ENCODE measurements around the gene SLC14A1.

GRCh38 chr18:45751766-45752165, 27.8 kb downstream of the SLC14A1 start:
- TF ChIP-seq SIN3A (conservative IDR thresholded peaks at IDR 0.05 in 1 of 2, IDR thresholded peaks at IDR 0.05 in 1 of 2; ENCODE audit: low read depth in 1 of 2, low read length in 2 of 2), result no peak
- TF ChIP-seq ASH2L (IDR thresholded peaks at IDR 0.05; ENCODE audit: low read length), result no peak
- no peak for TF ChIP-seq RBBP5 (IDR thresholded peaks at IDR 0.05; ENCODE audit: borderline replicate concordance, low read depth, low read length)
- no peak for TF ChIP-seq CTCF (IDR thresholded peaks at IDR 0.05; ENCODE audit: control extremely low read depth in 1 of 3, insufficient read depth in 1 of 3, low read depth in 1 of 3, low read length in 3 of 3)
- TF ChIP-seq GABPA (IDR thresholded peaks at IDR 0.05; ENCODE audit: borderline replicate concordance, insufficient read depth, low read length), result no peak
- TF ChIP-seq ATF3 (IDR thresholded peaks at IDR 0.05; ENCODE audit: insufficient read depth, low read depth, low read length), result no peak
- TF ChIP-seq EP300 (IDR thresholded peaks at IDR 0.05; ENCODE audit: borderline replicate concordance in 1 of 2, low read depth in 2 of 2, low read length in 2 of 2), result no peak
- no peak for TF ChIP-seq FOSL1 (IDR thresholded peaks at IDR 0.05; ENCODE audit: insufficient read depth, low read depth, low read length)
- TF ChIP-seq MAFK (IDR thresholded peaks at IDR 0.05; ENCODE audit: low read depth, low read length), result no peak
- no peak for TF ChIP-seq CBX8 (IDR thresholded peaks at IDR 0.05; ENCODE audit: borderline replicate concordance, low read depth, low read length)
